OCI-LY1 (cell line): ENCODE measurements around the gene SLC2A10.

Experiments
- H2AFZ ChIP-seq: fragments of 200-600 bp; sonication (generic), shearing (Covaris generic); 2 replicates; pipeline ENCODE4 v1.6.0; 2014; ENCODE audit warnings: antibody characterized with exemption, mild to moderate bottlenecking, low read length
- H3F3A ChIP-seq: fragments of 200-600 bp; sonication (generic), shearing (Covaris generic); 2 replicates; pipeline ENCODE4 v1.6.0; 2014; ENCODE audit warnings: mild to moderate bottlenecking, antibody characterized with exemption, low read length, moderate library complexity; ENCODE audit not compliant: insufficient read depth
- H3K27ac ChIP-seq: fragments of 200-600 bp; sonication (generic); 2 replicates; pipeline ENCODE4 v1.5.1; 2014; ENCODE audit warnings: low read length, mixed run types, mild to moderate bottlenecking, low read depth; ENCODE audit not compliant: poor library complexity, severe bottlenecking
- H3K27me3 ChIP-seq: fragments of 200-600 bp; sonication (generic); 2 replicates; pipeline ENCODE4 v1.6.0; 2014; ENCODE audit warnings: antibody characterized with exemption, mild to moderate bottlenecking, low read length, moderate library complexity; ENCODE audit not compliant: insufficient read depth
- H3K36me3 ChIP-seq: fragments of 200-600 bp; sonication (generic); 2 replicates; pipeline ENCODE4 v1.6.1; 2014; ENCODE audit warnings: mild to moderate bottlenecking, antibody characterized with exemption, low read length, moderate library complexity, mixed read lengths; ENCODE audit not compliant: insufficient read depth
- H3K4me1 ChIP-seq: fragments of 200-600 bp; sonication (generic); 2 replicates; pipeline ENCODE4 v1.5.1; 2014; ENCODE audit warnings: mild to moderate bottlenecking, low read length, moderate library complexity; ENCODE audit not compliant: insufficient read depth, severe bottlenecking
- H3K4me2 ChIP-seq: fragments of 200-600 bp; sonication (generic), shearing (Covaris generic); 2 replicates; pipeline ENCODE4 v1.6.1; 2014; ENCODE audit warnings: low read length
- H3K4me3 ChIP-seq: fragments of 200-600 bp; sonication (generic); 2 replicates; pipeline ENCODE4 v1.5.1; 2014; ENCODE audit warnings: low read length, low read depth, mild to moderate bottlenecking, mixed read lengths; ENCODE audit not compliant: poor library complexity, severe bottlenecking
- H3K79me2 ChIP-seq: fragments of 200-600 bp; shearing (Covaris generic); 2 replicates; pipeline ENCODE4 v1.6.1; 2016; ENCODE audit warnings: mixed run types, low read length, mixed read lengths; ENCODE audit not compliant: insufficient read depth
- H3K9ac ChIP-seq: fragments of 200-600 bp; sonication (generic), shearing (Covaris generic); 2 replicates; pipeline ENCODE4 v1.6.1; 2014; ENCODE audit warnings: mild to moderate bottlenecking, low read length, mixed read lengths
- H3K9me2 ChIP-seq: fragments of 200-600 bp; sonication (generic), shearing (Covaris generic); 2 replicates; pipeline ENCODE4 v1.6.1; 2014; ENCODE audit warnings: low read depth, mild to moderate bottlenecking, low read length, mixed read lengths
- H3K9me3 ChIP-seq: fragments of 200-600 bp; shearing (Covaris generic); 2 replicates; pipeline ENCODE4 v1.6.1; 2014; ENCODE audit warnings: low read length, mixed read lengths
- H4K20me1 ChIP-seq: fragments of 200-600 bp; sonication (generic), shearing (Covaris generic); 2 replicates; pipeline ENCODE4 v1.6.0; 2016; ENCODE audit warnings: mild to moderate bottlenecking, low read length; ENCODE audit not compliant: insufficient read depth
- EZH2 ChIP-seq: fragments of 200-600 bp; sonication (generic), shearing (Covaris generic); IDR thresholded peaks from 2 replicates; pipeline ENCODE4 v1.8.0; 2017; ENCODE audit warnings: borderline replicate concordance, mixed run types, mild to moderate bottlenecking, antibody characterized with exemption, low read length, moderate library complexity, mixed read lengths
- TF ChIP-seq, protein P1 (sequence below): fragments of 200-600 bp; sonication (generic), shearing (Covaris generic); IDR thresholded peaks from 2 replicates; pipeline ENCODE4 v1.5.1; 2017; ENCODE audit warnings: mild to moderate bottlenecking, antibody characterized with exemption, low read length, moderate library complexity, mixed read lengths

SLC2A10 gene

DNA sequence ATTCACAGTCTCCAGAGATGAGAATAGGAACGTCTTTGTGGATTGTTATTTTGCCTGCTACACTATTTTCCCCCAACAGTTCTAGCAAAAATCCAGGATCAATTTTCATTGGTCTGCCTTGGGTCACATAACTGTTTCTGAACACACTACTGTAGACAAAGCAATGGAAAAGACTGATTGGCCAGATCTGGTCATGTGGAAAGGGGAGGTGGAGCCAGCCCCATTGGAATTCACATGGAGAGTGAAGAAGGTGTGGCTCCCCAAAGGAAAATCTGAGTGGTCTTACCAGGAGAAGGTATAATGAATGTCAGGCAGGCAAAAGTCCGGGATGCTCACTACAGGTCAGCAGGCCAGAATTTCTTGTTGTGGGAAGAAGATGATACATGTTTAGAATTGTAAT is 10.7 kb upstream of the SLC2A10 start:
- H3K4me3 ChIP-seq: no peak overlapping the region
- H3K27me3 ChIP-seq: peaks cover 10% of the 10 kb centered on the region; the same call in 1 of the 2 replicates
- H3K36me3 ChIP-seq: no peaks in the 10 kb centered on the region; the same call in 1 of the 2 replicates
- no peak overlapping the region for H2AFZ ChIP-seq
- no peak overlapping the region for H3K27ac ChIP-seq
- no peak overlapping the region for H3K4me2 ChIP-seq
- H3K9me3 ChIP-seq: no peaks in the 10 kb centered on the region
- no peaks in the 10 kb centered on the region for H4K20me1 ChIP-seq
- H3K4me1 ChIP-seq: peaks cover 8% of the 10 kb centered on the region
- H3F3A ChIP-seq: no peaks in the 10 kb centered on the region
- H3K9ac ChIP-seq: no peak overlapping the region
- H3K9me2 ChIP-seq: no peaks in the 10 kb centered on the region
- H3K79me2 ChIP-seq: no peaks in the 10 kb centered on the region
- TF ChIP-seq, protein P1, sequence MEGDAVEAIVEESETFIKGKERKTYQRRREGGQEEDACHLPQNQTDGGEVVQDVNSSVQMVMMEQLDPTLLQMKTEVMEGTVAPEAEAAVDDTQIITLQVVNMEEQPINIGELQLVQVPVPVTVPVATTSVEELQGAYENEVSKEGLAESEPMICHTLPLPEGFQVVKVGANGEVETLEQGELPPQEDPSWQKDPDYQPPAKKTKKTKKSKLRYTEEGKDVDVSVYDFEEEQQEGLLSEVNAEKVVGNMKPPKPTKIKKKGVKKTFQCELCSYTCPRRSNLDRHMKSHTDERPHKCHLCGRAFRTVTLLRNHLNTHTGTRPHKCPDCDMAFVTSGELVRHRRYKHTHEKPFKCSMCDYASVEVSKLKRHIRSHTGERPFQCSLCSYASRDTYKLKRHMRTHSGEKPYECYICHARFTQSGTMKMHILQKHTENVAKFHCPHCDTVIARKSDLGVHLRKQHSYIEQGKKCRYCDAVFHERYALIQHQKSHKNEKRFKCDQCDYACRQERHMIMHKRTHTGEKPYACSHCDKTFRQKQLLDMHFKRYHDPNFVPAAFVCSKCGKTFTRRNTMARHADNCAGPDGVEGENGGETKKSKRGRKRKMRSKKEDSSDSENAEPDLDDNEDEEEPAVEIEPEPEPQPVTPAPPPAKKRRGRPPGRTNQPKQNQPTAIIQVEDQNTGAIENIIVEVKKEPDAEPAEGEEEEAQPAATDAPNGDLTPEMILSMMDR: no peak
- TF ChIP-seq EZH2: no peak

DNA sequence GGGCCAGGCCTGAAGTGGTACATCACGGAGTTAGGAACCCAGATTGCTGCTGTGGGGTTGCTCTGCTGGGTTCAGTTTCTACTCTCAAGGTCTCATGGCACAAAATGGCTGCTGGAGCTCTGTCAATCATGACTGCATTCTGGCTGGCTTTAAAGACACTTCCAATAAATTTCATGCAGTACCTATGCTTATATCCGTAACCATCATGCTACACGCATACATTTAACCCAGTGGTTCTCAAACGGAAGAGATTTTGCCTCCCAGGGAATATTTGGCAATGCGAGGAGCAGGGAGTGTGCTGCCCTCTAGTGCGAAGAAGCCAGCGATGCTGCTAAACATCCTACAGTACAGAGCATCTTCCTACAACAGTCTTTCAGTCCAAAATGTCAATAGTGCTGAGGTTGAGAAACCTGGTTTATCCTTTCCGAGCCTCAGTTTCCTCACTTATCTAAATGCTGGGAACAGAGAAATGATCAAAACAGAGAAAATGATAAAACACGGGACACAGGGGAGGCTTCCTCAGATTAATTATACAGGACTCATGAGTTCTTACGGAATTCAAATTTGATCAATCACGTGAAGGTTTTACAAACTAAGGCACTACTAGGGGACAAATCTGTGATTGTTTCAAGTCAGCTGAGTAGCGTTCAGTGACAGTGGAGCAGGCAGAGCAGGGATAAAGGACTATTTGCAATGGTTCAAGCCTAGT is 9.6 kb upstream of the SLC2A10 start:
- TF ChIP-seq, protein P1: peak; percentile 72
- TF ChIP-seq EZH2: no peak
- Histone ChIP-seq H4K20me1 (no peaks in the 10 kb centered on the region), H3K36me3 (no peaks in the 10 kb centered on the region; the same call in 1 of the 2 replicates), H3K9ac (no peak overlapping the region), H3K9me3 (no peaks in the 10 kb centered on the region), H3F3A (no peaks in the 10 kb centered on the region), H3K4me2 (no peak overlapping the region), H3K4me3 (no peak overlapping the region), H2AFZ (no peak overlapping the region), H3K4me1 (no peaks in the 10 kb centered on the region), H3K27me3 (peaks cover 10% of the 10 kb centered on the region; the same call in 1 of the 2 replicates), H3K27ac (no peak overlapping the region), H3K79me2 (no peaks in the 10 kb centered on the region), H3K9me2 (no peaks in the 10 kb centered on the region)

DNA sequence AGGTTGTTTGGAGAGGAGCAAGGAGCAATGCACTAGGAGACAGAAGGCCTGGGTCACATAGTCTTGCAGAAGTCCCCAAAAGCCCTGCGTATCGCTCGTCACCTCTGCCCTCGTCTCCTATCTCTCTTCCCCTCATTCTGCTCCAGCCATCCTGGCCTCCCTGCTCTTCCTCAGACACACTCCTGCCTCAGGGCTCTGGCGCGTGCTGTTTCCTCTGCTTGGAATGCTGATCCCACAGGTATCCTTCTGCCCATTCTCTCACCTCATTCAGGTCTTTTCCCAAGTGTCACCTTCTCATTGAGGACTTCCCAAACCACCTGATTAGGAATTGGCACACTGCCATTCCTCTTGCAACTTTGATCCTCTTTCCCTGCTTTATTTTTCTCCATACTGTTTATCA is 9.0 kb upstream of the SLC2A10 start:
- no peak overlapping the region for H3K27ac ChIP-seq

More for the DNA sequence above, 9.0 kb upstream of the SLC2A10 start:
- no peaks in the 10 kb centered on the region for H3K79me2 ChIP-seq
- no peaks in the 10 kb centered on the region for H3K9me2 ChIP-seq
- no peak overlapping the region for H2AFZ ChIP-seq
- no peak overlapping the region for H3K4me2 ChIP-seq
- H3K9ac ChIP-seq: no peak overlapping the region
- no peaks in the 10 kb centered on the region; the same call in 1 of the 2 replicates for H3K36me3 ChIP-seq
- no peaks in the 10 kb centered on the region for H3K9me3 ChIP-seq
- H4K20me1 ChIP-seq: no peaks in the 10 kb centered on the region
- peaks cover 10% of the 10 kb centered on the region; the same call in 1 of the 2 replicates for H3K27me3 ChIP-seq
- TF ChIP-seq EZH2: no peak
- TF ChIP-seq, protein P1: no peak
- no peaks in the 10 kb centered on the region for H3K4me1 ChIP-seq
- H3F3A ChIP-seq: no peaks in the 10 kb centered on the region
- H3K4me3 ChIP-seq: no peak overlapping the region
